Frontal cortex (tissue), 1 donor: Measurements from ENCODE around the gene RNF144A. TPM values are rescaled to one million over a fixed set of nuclear protein-coding genes. Genes with fewer than 3 reads are reported as not detected.

ENCODE experiments used
- total RNA-seq: library from RNA; depleted of rRNA; stranded (reverse); fragments of >200 nt; gene quantifications from one replicate; pipeline ENCODE4 v1.2.3, GENCODE V29; 2014

RNF144A gene
- total RNA-seq, 1 donor from 2014 or later: 33.8 TPM

Other genes with a start within 250 kb of the RNF144A start
- 10.2 TPM for gene CMPK2, start 51.5 kb upstream of the RNF144A start, total RNA-seq
- 3.3 TPM for gene RSAD2, start 39.6 kb upstream of the RNF144A start, total RNA-seq